Bronchial smooth muscle cell (primary cell): Measurements from ENCODE around the gene NEU2. TPM values are rescaled to one million over a fixed set of nuclear protein-coding genes. Genes with fewer than 3 reads are reported as not detected.

Experiments used
- total RNA-seq: library from RNA; depleted of rRNA; stranded (reverse); fragments of >200 nt; gene quantifications from 2 replicates; pipeline ENCODE4 v1.2.1, GENCODE V29; 2014

Gene NEU2
- total RNA-seq, result not detected in 2 replicates

GRCh38 chr2:233032551-233033320 lies at the start of gene NEU2:
NEU2 (plus strand) TSS chr2:233032672; CDS start chr2:233032672, 0 bp downstream.

GRCh38 chr2:233013027-233013461 lies 19.4 kb upstream of the NEU2 start, which contains the start of gene NGEF:
NGEF (minus strand) TSS chr2:233013256; CDS start chr2:232974890, 38,366 bp downstream.

GRCh38 chr2:233059797-233060500 lies 27.5 kb downstream of the NEU2 start, which contains the start of gene INPP5D:
INPP5D (plus strand) TSS chr2:233060342; CDS start chr2:233060479, 137 bp downstream.

Other genes starting within 250 kb of the NEU2 start
- gene SNORC, start 162.4 kb upstream of the NEU2 start, total RNA-seq, result 0.52 and 0.79 TPM in 2 replicates
- gene NGEF, start 19.4 kb upstream of the NEU2 start, total RNA-seq, result 1.9 and 11.2 TPM in 2 replicates
- 0.86 and 1.3 TPM in 2 replicates for gene INPP5D, start 27.7 kb downstream of the NEU2 start, total RNA-seq
- 20.5 and 25.1 TPM in 2 replicates for gene ATG16L1, start 219.0 kb downstream of the NEU2 start, total RNA-seq